ENCODE data around the gene NBPF3.

Gene NBPF3

GRCh38 chr1:21497466-21498061 is 57.6 kb downstream of the NBPF3 start:
- TF ChIP-seq CTCF (IDR thresholded peaks at IDR 0.05; ENCODE audit: insufficient read depth, low read depth, low read length, missing control alignments): no peak
- no peak overlapping the region for H3K4me3 ChIP-seq (ENCODE audit: low read depth, low read length)
- no peak for DNase-seq (ENCODE audit: low read depth)

DNA sequence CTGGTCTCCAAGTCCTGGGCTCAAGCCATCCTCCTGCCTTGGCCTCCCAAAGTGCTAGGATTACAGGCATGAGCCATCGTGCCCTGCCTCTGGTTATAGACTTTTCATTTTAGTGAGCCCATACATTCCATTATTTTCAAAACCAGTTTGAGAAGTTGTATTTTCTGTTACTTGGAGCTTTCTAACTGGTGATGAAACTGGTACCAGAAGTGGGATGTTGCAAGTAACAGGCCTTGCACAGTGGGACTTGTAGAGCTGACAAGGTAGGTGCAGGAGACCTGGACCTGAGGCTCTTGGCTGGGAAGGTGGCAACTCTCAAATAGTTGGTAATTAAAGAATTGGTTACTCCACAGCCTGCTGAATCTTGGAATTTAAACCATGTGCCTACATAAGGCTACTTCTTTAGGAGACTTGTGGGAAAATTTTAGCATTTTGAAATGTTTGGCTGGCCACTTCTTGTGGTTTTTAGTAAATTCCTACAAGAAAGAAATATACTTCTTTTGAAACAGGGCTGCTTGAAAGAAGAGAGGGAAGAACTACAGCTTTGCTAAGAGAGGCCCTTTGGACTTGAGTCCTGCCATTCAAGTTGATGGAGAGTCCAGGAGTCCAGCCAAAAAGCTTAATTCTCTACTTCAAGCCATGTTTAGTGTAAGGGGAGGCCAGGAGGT is 59.5 kb downstream of the NBPF3 start:
- no peak overlapping the region for H3K4me3 ChIP-seq (ENCODE audit: low read depth, low read length)
- no peak for TF ChIP-seq CTCF (IDR thresholded peaks at IDR 0.05; ENCODE audit: insufficient read depth, low read depth, low read length, missing control alignments)
- DNase-seq (ENCODE audit: low read depth): no peak

DNA sequence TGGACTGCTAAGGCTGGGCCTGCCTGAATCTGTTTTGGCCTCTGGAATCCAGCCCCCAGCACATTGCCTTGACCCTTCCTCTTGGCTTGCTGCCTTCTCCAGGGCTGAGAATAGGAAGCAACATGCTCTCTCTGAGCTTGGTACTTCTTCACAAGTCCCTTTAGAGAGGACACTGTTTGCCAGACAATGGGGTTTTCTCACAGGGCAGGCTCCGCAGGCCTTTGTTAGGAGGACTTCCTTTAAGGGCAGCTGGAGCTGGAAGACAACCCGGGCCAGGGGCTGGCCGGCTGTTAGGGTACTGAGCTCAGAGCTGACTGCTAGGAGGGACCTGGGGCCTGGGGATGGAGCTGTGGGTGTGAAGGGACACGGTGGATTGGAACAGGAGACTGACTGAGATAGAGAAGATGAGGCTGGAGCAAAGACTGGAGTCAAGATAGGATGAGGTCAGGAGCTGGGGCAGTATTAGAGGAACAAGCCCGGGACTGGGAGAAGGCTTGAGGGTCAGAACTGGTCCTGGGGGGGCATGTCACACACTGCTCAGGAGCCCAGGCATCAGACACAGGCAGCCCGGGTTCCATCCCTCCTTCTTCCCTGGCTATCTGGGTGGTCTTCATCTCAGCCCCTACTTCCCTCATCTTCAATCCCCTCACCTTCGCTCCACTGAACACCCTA is 63.9 kb downstream of the NBPF3 start:
- DNase-seq (ENCODE audit: low read depth): no peak
- no peak for TF ChIP-seq CTCF (IDR thresholded peaks at IDR 0.05; ENCODE audit: insufficient read depth, low read depth, low read length, missing control alignments)

DNA sequence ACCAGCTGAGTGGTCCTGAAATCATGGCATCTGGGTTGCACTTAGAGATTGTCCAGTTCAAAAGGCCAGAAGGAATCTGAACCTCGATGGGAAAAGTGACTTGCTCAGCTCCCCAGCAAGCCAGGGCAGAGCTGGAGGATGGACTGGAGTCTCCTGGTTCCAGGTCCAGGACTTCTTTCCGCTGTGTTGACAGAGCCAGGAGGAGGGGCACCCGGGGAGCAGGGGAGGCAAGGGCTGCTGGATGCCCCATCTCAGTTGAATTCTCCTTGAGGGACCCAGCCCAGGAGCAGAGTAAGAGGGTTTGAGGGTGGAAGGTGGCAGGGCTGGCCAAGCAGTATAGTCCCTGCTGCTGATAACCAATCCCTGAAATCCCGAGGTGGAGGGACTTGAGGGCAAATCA is 66.9 kb downstream of the NBPF3 start:
- no peak for DNase-seq (ENCODE audit: low read depth)
- no peak overlapping the region for H3K4me3 ChIP-seq (ENCODE audit: low read depth, low read length)
- TF ChIP-seq CTCF (IDR thresholded peaks at IDR 0.05; ENCODE audit: insufficient read depth, low read depth, low read length, missing control alignments): no peak

More for the DNA sequence above, 63.9 kb downstream of the NBPF3 start:
- H3K4me3 ChIP-seq (ENCODE audit: low read depth, low read length): no peak overlapping the region

- DNase-seq (ENCODE audit: low read depth): no peak
- no peak for TF ChIP-seq CTCF (IDR thresholded peaks at IDR 0.05; ENCODE audit: insufficient read depth, low read depth, low read length, missing control alignments)
- no peak overlapping the region for H3K4me3 ChIP-seq (ENCODE audit: low read depth, low read length)
Measured at GRCh38 chr1:21507511-21508270, 67.8 kb downstream of the NBPF3 start.

DNA sequence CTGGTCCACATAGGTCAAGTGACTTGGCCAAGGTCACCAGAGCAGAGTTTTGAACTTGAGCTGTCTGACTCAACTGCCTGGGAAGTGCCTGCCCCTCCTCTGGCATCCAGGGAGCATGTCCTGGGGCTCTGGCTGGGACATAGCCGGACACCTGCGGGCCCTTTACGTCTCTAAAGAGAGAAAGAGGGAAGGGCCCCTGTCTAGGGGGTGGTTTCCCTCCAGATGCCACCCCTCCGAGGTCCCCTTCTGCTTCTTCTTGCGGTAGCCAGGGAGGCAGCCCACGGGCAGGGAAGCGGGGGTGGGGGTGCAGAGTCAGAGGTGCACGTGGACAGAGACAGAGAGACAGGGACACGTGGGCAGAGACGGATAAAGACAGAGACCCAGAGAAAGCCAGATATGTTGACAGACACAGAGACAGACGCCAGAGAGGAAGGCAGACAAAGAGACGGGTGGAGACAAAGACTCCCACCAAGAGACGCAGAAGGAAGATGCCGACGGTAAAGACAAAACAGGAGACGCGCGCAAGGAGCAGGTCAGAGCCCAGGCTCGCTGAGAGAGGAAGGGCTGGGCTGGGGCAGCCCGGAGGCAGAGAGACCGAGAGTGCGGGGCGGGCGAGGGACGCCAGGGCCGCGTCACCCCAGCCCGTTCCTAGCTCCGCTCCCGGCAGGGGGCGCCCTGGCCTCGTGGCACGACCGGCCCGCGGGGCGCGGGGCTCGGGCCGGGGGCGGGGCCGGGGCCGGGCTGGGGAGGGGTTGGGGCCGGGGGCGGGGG is 68.8 kb downstream of the NBPF3 start:
- TF ChIP-seq CTCF (IDR thresholded peaks at IDR 0.05; ENCODE audit: insufficient read depth, low read depth, low read length, missing control alignments): peak; percentile 60
- peak; percentile 44 for DNase-seq (ENCODE audit: low read depth)
- H3K4me3 ChIP-seq (ENCODE audit: low read depth, low read length): no peak overlapping the region
